NCI-H2081 treated with DMSO at 0.1 percent for 48 hours (cell line): Measurements from ENCODE around the gene PIK3CG.
"Not testable (repeated sequence)": the region's sequence is repeated elsewhere in the genome, so short reads cannot be mapped to it uniquely, and the experiment has no call there.

Experiments
- DNase-seq: peaks from one replicate; lab custom pipeline; 2025; lab: John Stamatoyannopoulos, UW

The PIK3CG gene

DNA sequence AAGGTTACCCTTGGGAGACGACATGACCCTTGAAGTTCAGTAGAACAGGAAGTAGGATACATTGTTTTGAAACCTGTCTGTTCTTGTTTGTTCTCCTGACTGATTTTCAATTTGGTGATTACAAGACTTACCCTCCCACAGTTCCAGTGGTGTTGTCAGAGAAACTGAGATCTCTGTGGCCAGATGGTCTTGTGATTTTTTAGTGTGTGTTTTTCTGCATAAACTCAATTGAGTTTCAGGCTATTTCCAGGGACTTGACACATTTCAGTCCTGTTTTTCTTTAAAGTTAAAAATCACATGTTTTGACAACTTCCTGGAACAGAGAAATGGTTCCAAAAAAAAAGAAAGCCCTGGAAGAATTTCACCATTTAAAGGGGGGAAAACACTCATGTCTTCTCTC, 22.3 kb downstream of the PIK3CG start:
- DNase-seq: no peak

- no peak for DNase-seq
Measured at GRCh38 chr7:106888204-106888603, 23.1 kb downstream of the PIK3CG start.

GRCh38 chr7:106890952-106891351, 25.9 kb downstream of the PIK3CG start:
- DNase-seq: no peak

DNA sequence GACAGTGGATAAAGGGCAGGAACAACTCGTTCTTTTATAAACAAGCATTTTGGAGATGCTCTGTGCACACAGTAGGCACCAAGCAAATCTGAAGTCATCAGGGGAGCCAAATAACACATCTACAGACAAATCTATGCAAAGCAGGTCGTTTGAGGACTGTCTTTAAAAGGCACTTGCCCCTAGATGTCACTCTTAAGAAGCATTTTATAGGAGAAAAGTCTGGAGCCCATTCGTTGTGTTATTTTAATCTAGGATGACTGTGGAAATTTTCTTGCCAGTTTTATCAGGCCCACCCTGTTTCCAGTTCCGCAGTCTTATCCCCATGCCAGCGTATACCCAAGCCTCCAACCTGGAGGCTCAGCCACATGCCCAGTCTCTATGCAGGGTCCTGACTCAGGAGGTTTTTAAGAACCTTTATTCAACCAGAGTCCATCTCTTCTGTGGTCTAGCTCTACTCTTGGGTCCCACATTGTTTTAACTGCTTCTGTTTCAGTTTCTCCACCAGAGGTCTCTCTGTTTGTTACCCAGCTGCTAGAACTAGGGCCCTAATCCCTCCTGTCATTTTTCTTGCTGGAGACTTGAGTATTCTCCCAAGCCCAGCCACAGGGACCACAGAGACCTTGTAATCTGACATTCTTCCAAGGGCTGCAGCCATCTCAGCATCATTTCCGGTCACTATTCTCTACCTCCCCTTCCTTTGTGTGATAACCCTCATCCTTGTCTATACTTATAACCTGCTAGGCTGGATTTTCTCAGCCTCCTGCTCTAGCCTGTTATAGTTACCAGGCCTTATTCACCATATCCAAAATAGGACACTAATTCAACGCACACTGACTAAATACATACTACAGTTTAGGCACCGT, 26.7 kb downstream of the PIK3CG start:
- DNase-seq: no peak

DNA sequence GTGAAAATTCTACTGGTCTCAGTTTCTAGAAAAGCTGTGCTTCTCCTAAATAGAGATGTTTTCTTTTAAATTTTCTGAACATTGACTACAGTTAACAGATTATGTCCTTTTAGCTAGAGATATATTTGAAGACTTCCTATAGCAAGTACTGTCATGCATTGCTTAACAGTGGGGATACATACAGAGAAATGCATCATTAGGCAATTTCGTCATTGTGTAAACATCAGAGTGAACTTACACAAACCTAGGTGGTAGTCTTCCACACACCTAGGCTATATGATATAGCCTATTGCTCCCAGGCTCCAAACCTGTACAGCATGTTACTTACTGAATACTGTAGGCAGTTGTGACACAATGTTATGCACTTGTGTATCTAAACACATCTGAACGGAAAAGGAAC, 28.5 kb downstream of the PIK3CG start:
- DNase-seq: no peak

GRCh38 chr7:106895246-106895864, 30.3 kb downstream of the PIK3CG start:
- DNase-seq: no peak

DNA sequence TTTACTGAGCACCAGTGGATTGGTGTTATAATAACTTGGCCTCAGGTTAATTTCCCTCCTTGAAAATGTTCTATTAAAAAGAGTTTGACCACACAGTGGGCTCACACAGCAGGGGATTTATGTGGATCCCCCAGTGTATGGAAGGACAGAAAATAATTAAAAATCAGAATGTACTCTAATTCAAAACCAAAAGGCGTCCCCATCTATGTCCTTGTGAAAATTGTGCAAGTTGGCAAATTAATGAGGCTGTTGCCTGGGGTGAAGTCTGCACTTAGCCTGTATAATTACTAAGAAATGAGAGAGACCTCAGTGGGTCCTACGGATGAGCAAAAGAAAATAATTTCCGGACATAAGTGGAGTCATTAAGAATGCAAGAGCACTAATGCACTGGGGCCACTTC, 31.1 kb downstream of the PIK3CG start:
- DNase-seq: no peak

DNA sequence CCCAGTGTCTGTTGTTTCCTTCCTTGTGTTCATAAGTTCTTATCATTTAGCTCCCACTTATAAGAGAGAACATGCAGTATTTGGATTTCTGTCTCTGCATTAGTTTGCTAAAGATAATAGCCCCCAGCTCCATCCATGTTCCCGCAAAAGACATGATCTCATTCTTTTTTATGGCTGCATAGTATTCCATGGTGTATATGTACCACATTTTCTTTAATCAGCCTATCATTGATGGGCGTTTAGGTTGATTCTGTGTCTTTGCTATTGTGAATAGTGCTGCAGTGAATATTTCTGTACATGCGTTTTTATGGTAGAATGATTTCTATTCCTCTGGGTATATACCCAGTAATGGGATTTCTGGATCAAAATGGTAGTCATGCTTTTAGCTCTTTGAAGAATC, 32.5 kb downstream of the PIK3CG start:
- not testable (repeated sequence) for DNase-seq

DNA sequence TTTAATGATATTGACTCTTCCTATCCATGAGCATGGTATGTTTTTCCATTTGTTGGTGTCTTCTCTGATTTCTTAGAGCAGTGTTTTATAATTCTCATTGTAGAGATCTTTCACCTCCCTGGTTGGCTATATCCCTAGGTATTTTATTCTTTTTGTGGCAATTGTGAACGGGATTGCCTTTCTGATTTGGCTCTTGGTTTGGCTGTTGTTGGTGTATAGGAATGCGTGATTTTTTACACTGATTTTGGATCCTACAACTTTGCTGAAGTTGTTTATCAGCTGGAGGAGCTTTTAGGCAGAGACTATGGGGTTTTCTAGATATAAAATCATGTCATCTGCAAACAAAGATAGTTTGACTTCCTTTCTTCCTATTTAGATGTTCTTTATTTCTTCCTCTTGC, 33.9 kb downstream of the PIK3CG start:
- not testable (repeated sequence) for DNase-seq

GRCh38 chr7:106901828-106902441, 36.9 kb downstream of the PIK3CG start:
- no peak for DNase-seq

DNA sequence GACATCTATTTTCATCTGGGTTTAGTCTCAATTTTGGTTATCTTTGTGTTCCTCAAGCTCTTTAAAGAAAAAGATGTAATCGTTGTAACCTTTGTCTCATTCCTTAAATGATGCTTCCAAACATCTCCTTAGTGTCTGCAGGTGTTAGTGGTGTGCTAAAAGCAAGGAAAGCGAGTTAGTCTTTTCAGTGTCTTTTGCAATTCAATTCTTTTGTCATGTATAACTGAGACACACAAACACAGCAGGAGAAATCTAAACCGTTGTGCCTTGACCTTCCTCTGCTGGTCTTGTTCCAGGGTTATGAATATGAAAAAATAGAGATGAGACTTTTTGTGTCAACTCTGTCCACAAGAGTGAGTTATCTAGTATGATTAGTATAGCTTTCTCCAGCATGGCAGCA, 40.7 kb downstream of the PIK3CG start:
- no peak for DNase-seq

DNA sequence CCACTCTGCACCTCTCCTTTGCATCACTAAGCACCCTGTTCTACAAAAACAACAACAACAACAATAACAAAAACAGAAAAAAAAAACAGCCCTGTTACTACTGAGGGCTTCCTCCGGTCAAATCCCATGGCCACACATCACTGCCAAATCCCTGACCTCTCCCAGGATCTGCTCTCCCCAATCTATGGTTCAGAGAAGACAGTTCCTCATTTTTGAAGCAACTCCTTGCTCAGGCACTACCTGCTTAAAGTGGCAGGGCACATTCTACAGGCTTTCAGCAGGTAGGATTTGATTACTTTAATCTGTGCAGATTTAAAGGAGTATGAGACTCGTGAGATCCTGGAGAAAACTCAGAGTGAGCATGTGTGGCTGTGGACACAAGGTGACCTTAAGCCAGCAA, 46.9 kb downstream of the PIK3CG start:
- DNase-seq: no peak

- no peak for DNase-seq
Measured at GRCh38 chr7:106914018-106914607, 49.0 kb downstream of the PIK3CG start.

- DNase-seq: no peak
Measured at GRCh38 chr7:106915407-106915806, 50.3 kb downstream of the PIK3CG start.

- no peak for DNase-seq
Measured at GRCh38 chr7:106915873-106916272, 50.8 kb downstream of the PIK3CG start.

GRCh38 chr7:106916679-106917078, 51.6 kb downstream of the PIK3CG start:
- DNase-seq: no peak

GRCh38 chr7:106918991-106919390, 53.9 kb downstream of the PIK3CG start:
- DNase-seq: no peak

- DNase-seq: not testable (repeated sequence)
Measured at GRCh38 chr7:106924468-106924867, 59.4 kb downstream of the PIK3CG start.

- DNase-seq: no peak
Measured at GRCh38 chr7:106926892-106927291, 61.8 kb downstream of the PIK3CG start.

DNA sequence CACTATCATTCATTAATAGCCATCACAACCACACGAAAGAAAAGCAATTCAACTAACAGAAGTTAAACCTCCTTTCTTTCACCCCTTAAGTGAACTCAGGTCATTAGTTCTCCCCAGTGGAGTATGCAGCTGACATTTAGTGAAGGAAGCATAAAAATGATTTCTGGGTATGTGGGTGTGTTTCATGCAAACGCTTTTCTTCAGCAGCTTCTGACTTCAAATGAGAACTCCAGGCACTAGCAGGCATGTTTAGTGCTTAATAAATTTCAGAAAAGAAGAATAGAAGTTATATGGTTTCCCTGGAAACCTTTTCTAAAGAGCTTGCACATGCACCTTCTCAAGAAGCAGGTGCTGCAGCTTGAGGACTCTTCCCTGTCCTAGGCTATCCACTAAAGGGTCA, 62.5 kb downstream of the PIK3CG start:
- no peak for DNase-seq

DNA sequence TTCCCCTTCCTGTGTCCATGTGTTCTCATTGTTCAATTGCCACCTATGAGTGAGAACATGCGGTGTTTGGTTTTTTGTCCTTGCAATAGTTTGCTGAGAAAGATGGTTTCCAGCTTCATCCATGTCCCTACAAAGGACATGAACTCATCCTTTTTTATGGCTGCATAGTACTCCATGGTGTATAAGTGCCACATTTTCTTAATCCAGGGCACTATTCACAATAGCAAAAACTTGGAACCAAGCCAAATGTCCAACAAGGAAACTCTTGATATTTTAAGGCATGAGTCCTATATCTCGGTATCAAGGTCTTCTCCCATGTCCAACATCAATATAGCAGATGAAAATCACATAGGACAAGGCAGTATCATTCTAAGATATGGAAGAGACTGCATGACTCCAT, 64.5 kb downstream of the PIK3CG start:
- not testable (repeated sequence) for DNase-seq

DNA sequence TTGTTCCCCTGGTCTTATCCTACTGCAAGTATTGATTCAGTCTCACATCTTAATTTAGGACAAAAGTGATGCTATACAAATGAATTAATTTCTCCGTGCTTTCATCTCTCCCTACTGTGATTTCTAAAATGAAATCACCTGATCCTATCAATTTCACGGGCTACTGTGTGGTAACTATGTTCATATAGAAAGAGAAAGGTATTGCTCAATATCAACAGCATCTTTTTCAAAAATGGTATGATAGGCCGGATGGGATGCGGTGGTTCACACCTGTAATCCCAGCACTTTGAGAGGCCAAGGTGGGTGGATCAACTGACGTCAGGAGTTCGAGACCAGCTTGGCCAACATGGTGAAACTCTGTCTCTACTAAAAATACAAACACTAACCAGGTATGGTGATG, 71.2 kb downstream of the PIK3CG start:
- DNase-seq: no peak

DNA sequence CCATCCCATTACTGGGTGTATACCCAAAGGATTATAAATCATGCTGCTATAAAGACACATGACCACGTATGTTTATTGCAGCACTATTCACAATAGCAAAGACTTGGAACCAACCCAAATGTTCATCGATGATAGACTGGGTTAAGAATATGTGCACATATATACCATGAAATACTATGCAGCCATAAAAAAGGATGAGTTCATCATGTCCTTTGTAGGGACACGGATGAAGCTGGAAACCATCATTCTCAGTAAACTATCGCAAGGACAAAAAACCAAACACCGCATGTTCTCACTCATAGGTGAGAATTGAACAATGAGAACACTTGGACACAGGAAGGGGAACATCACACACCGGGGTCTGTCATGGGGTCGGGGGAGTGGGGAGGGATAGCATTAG, 73.0 kb downstream of the PIK3CG start:
- not testable (repeated sequence) for DNase-seq
